Left forelimb (tissue), 1 donor: ENCODE data around the gene DDT.
"Not testable (repeated sequence)": the region's sequence is repeated elsewhere in the genome, so short reads cannot be mapped to it uniquely, and the experiment has no call there.

Source experiments
- DNase-seq: peaks from one replicate; pipeline ENCODE4 v3.0.0-alpha.2; 2018; ENCODE audit warnings: low spot score

DDT gene

DNA sequence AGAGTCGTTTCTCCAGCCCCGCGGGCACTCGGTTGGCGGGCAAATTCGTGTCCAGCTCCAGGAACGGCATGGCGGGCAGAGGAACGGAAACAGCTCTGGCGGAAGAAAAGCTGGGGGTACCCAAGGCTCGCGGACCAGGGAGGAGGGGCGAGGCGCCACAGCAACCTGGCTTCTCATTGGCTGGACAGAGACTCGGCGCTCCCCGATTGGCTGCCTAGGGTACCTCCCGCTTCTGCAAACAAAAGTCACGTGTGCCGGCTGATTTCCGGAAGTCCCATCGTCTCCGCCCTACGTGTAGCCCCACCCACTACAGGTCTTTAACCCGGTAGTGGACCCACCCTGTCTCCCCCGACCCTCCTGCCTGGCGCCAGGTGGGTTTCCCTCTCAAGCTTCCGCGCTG, at the start of gene DDT:
Gene DDT (minus strand): TSS at position 97 of the 400 bp plus-strand sequence. CDS start 27 bp downstream, at position 70.
- DNase-seq: not testable (repeated sequence)

- DNase-seq: no peak
These were observed 49.1 kb upstream of the DDT start for GRCh38 chr22:24023204-24023789.

- no peak for DNase-seq
These were observed 47.1 kb upstream of the DDT start for GRCh38 chr22:24021304-24021703.

GRCh38 chr22:24016156-24016555, 41.9 kb upstream of the DDT start:
- no peak for DNase-seq

GRCh38 chr22:24011735-24012068, 37.5 kb upstream of the DDT start:
- DNase-seq: no peak

- no peak for DNase-seq
These were observed 35.8 kb upstream of the DDT start for GRCh38 chr22:24010018-24010391.

DNA sequence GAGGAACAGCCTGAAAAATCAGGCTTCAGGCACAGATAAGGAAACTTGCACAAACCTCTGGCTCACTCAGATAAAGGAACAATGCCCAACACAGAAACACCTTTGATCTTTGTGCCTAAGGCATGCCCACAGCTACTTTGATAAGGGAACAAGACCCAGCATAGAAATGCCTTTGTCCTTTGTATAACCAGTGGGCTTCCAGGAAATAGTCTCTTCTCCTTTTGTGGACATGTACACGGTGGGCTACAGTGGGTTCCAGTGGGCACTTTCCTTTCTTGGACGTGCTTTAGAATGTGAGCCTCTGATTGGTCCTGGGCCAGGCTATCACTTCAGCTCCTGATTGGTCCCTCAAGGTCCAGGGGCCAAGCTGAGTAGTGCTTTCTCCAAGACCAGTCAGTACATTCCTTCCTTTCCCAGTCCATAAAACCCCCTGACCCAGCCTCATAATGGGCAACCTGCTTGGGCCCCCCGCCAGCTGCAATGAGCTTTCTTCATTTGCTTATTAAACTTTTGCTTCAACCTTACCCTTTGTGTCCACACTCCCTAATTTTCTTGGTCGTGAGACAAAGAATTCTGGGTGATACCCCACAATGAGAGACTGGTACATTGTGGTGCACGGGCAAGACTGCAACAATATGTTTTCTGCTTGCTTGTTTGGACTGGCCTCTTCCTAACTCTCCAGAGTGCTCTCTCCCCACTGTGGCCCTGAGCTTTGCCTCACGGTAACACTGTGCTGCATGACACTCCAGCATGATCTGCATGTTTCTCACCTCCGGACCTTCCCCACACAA, 35.2 kb upstream of the DDT start:
- DNase-seq: no peak

DNA sequence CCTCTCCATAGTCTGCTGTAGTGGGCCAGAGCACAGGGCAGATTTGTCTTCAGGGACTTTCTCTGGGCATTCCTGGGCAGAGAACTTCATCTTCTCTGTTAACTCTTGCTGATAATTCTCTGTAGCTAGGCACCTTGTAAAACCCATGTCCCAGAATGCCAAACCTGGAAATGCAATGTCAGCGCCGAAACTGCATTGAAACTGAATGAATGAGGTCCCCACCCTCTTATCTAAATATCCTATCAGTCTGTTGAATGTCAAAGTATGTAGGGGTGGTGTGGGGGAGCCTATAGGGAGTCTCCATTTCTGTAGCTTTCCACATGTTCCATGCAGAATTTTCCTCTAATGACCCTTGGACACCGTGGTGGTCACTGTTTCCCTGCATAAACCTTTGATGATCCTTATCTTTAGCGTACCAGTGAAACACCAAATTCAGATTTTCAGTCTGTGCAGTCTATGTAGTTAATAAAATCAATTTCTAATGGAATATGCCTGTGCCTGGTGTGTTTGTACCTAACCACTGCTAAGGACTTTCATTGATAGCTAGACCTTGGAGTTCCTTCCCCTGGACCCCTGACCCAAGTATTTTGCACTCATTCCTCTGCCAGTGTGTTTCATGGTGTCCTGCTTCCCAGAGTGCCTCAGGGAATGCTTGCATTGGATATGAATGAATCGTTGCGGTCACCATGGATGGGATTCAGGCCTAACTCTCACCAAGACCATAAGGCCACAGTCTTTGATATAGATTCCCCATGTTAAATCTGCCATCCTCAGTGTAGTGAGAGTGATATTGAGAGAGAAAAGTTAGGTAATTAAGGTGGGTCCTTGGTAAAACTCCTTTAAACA, 34.4 kb upstream of the DDT start:
- DNase-seq: no peak

DNA sequence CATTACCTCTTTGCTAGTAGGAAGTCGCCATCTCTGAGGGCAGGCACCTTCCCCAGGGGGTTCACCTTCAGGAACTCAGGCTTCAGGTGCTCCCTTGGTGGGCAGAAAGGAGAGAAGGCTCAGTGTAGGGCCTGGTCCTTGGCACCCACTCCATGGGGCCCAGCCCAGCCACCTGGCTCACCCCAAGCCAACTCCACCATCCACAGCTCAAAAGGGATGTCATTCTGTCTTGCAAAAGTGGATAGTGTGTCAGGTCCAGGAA, 33.7 kb upstream of the DDT start:
- DNase-seq: no peak

DNA sequence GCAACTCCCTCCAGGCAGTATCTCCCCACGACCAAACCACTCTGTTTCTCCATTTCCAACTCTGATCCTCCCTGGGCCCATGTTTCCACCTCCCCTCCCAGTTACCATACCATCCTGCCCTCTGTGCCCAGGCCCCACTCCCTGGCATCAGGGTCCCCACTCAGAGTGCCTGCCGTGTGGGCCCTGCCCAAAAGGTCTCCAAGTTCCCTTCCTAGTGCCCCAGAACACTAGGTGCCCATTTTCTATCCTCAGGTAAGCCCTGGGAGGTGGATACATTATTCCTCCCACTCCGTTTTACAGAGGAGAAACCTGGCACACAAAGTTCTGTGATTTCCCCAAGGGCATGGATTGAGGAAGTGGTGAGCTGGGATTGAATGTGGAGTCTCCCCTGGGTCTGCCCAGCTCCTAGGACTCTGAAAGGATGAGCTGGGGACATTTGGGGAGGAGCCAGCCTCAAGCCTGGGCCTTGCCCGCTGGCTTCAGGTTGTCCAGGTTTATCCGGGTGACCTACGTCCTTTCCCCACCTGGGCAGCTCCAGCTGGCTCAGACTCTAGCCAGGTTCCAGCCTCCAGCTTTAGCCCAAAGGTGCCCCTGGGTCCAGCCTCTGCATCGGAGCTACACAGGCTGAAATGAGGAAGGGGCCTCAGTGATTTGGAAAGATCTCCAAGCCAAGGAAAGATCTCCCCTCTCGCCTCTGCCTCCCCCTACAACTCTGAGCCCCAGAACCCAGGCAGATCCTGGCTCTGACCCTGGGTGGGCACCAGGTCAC, 33.2 kb upstream of the DDT start:
- DNase-seq: no peak

DNA sequence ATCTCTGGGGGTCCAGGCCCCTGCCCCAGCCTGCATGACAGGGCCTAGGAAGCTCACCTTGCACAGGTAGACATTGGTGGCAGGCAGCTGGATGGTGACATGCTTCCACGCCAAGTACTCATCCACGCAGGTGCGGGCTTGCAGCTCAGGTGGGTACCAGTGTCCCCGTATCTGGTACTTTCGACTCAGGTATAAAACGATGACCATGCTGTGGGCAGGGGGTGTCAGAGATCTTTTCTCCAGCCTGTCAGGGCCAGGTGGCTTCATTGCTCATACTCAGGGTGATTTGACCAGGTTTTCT, 32.6 kb upstream of the DDT start:
- no peak for DNase-seq

DNA sequence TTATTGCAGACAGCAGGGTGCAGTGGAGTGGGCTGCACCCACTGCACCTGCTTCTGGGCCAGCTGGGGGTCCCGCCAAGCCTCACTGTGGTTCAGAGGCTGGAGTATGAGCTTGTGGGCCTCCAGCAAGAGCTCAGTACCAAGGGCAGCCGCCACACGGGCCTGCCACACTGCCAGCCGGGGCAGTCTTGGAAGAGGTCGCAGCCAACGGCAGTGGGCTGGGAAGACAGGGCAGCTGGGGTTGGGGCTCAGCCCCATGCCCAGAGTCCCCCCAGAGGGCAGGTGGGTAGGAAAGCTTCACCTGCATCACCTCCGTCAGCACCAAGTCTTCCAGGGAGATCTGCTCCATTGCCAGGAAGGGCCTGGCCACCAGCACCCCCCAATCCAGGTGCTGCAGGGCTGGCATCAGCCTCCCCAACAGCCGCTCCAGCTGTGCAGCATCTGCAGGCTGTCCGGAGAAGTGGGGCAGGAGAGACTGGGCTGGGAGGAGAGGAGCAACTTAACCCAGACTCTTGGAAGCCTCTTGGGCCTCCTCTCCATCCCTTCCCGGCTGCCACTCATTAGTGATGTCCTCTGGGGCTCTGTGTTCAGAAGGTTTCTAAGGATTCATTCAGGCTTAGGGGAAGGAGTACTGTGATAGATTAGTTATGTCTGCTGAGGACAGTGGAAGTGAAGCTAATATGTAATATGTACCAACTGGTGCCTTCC, 32.1 kb upstream of the DDT start:
- DNase-seq: no peak

GRCh38 chr22:24005201-24005600, 31.0 kb upstream of the DDT start, which contains the start of gene GSTT4:
TSS of gene GSTT4 (minus strand) at chr22:24005453. CDS start at chr22:24005356, 97 bp downstream.
- no peak for DNase-seq

DNA sequence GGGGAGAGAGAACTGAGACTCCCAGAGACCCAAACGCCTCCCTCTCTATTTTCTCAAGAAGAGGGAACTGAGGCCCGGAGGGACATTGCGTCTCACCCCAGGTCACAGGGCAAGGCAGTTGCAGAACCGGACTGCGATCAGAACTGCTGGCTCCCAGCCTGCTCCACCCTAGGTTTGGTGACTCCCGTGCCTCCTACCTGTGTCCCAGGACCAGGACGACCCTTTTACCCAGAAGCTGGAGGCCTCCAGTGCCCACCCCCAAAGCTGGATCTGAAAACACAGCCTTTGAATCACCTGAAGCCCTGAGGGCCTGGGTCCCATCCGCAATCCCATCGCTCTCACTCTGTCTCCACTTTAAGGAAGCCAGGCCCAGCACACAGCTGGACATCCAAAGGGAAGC, 29.6 kb upstream of the DDT start:
- DNase-seq: no peak

DNA sequence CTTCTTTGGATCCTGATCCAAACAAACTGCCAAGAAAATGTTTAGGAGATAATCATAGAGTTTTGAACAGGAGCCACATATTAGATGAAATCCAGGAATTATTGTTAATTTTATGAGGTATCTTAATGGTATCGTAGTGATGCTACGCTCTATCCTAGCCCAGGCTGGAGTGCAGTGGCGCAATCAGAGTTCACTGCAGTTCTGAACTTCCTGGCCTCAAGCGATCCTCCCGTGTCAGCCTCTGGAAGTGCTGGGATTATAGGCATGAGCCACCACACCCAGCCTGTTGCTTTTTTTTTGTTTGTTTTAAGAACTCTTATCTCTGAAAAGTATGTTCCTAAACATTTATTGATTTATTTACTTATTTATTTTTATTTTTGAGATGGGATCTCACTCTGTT, 28.6 kb upstream of the DDT start:
- no peak for DNase-seq

DNA sequence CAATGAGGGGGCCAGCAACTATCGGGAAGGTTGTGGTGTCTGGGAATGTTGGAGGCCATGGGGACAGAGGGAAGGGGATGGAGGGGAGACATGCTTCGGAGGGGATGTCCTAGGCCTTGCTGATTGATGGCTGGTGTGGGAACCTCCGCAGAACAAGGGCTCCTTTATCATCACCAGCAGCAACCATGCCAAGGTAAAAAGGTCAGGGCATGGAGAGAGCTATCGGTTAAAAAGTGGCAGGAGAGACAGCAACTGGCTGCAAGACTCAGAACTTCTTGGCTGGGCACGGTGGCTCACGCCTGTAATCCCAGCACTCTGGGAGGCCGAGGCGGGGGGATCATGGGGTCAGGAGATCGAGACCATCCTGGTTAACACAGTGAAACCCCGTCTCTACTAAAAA, 28.0 kb upstream of the DDT start:
- DNase-seq: no peak

DNA sequence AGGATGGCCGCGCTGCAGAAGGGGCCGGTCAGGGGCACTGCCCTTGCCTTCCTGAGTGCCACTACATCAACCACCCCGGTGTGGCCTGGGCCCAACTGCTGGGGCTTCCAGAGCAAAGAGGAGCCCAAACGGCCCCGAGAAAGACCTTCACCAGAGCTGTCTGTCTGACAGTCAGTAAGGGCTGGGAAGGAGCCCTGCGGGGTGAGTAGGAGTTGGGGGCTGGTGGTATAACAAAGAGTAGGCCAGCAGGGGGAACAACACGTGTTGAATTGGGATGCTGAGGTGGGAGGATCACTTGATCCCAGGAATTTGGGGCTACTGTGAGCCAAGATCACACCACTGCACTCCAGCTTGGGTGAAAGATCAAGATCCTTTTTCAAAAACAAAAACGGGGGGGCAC, 27.1 kb upstream of the DDT start:
- DNase-seq: no peak

DNA sequence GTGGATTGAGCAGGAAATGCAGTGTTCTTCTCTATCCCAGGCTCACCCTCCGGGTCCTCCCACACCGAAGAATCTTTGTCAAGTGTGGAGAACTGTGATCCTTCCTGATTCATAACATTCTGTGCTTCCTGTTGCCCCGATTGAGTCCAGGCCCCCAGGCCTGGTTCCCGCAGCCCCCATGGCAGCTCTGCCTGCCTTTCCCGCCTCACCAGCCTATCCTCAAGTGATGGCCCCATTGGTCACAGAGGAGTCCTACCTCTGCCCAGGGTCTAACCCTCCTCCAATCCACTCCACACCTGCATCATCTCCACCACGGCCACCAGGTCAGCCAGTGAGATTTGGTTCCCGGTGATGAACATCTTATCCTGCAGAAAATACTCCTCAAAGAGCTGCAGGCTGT, 25.5 kb upstream of the DDT start:
- DNase-seq: not testable (repeated sequence)

DNA sequence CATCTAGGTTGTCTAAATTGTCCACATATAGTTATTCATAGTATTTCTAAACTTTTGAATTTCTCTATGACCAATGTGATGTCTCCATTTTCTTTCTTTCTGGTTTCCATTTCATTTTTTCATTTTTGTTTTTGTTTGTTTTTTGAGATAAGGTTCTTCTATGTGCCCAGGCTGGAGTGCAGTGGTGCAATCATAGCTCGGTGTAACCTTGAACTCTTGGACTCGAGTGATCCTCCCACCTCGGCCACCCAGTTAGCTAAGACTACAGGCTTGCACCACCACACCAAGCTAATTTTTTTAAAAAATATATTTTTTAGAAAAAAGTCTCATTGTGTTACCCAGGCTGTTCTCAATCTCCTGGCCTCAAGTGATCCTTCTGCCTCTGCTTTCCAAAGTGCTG, 22.9 kb upstream of the DDT start:
- DNase-seq: no peak

DNA sequence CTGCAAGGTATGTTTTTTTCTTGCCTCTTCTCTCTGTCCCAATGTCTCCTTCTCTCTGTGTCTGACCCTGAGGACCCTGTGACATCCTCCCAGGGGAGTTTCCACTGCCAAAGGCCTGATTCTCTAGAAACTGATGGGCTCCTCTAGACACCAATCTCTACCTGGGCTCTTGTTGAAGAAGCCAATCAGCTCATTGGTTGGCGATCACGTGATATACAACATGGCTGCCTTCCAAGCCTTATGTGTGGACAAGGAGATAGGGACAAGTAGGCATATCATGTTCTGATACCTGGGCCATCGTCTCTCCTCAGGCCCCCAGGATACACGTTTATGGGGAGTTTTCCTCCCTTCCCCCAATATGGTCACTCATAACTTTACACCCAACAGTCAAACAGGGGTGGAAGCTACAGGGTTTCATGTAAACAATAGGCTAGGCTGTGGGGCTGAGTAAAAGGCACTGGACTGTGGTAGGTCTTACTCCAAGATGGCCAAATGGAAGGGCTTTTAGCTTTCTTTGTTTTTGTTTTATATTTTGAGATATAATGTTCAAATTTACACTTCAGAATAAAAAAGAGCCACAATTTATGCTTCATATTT, 19.4 kb upstream of the DDT start:
- DNase-seq: not testable (repeated sequence)

DNA sequence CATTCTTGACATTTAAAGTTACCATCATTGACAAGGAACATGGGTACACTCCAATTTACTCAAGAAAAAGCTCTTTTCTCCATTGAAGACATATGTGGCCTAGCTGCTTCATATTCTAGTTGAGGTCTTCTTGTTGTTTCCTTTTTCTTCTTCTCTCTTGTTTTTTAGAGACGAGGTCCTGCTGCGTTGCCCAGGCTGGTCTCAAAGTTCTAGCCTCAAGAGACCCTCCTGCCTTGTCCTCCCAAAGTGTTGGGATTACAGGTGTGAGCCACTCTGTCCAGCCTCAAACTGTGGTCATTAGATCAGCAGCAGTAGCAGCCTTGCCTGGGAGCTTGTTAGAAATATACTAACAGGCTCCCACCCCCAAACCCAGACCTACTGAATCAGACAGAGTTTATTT, 18.8 kb upstream of the DDT start:
- not testable (repeated sequence) for DNase-seq
